ENCODE measurements around the gene LCA5L.
A peak's percentile ranks its signal among the peaks of the same experiment; 100 is the strongest.

Gene LCA5L
- total RNA-seq = 0.25 to 0.77 (median 0.33) reads per million in 3 experiments

DNA sequence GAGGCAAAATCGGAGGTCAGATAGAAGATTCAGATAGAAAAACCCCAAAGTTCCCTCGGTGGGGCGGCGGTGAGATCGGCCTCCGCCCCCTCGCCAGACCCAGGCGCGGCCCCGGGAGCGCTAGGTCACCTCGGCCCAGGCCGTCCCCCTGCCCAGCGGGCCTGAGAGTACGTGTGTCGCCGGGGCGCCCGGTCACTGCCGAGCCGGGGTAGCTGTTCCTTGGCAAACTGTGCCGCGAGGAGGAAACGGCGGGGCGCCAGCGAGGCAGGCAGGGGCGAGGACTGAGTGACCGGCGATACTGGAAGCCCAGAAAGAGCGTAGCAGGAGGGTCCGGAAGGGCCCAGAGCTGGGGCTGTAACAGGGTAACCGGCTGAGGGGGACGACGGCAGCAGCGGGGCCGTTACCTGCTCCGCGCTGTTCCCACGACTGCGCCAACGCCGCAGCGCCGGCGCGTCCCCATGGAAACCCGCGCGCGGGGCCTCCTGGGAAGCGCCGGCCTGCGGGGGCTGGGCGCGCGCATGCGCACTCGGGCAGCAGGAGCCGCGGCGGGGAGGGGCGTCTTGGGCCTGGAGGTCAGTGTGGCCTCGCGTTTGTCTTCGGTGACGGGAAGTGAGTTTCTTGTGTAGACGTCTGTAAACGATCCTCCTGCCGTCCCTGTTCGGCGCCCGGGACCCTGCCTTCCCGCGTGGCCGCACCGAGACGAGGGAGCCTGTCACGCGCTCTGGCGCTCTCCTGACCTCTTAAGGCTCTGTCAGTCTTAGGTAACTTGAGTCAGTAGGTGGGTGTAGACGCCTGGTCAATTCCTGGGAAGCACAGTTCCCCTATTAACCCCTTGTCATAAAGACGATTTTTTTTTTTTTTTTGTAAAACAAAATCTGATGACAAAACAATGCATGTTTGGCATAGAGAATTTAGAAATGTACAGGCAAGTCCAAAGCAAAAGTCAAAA, at the start of gene LCA5L:
Gene LCA5L, minus strand, starts transcription at position 458 of the 949 bp plus-strand sequence. CDS start 17,285 bp downstream, outside the sequence.
- peak; percentile 84 for DNase-seq

- DNase-seq = no peak
Measured at GRCh38 chr21:39489380-39489924, 43.9 kb upstream of the LCA5L start.

- no peak for DNase-seq
Measured at GRCh38 chr21:39484711-39485276, 39.2 kb upstream of the LCA5L start.

DNA sequence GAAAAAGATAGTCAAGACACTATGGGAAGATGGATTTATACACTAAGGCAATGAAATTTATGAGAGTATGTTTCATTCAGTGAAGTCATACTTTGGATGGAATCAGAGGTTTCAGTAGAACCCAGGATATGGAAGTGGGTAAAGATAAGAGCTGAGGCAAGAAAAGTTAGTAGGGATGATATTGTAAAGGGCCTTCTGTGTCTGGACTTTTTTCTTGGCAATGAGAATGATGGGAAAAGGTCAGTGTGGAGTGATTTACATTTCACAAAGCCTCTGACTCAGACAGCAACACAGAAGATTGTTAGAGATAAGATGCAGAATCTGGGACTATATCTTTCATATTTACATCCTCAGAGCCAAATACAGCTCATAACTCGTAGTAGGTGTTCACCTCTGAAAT, 38.3 kb upstream of the LCA5L start:
- DNase-seq = no peak

DNA sequence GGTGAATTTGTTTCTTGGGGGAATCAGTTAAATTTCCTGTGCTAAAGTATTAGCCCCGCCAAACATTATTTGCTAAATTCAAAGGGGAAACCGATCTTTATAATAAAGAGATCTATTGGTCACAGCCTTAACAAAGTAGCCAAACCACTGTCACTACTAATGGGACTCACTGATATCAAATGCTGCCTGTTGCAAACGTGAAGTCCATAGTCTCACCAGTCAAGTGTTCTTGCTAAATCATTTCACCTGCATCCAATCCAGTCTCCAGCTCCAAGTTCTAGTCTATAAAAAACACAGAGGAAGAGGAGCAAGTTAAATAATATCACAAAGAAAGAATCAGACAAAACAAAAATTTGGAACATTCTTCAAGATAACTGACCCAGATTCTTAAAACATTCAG, 36.3 kb upstream of the LCA5L start:
- no peak for DNase-seq

- DNase-seq = no peak
Measured at GRCh38 chr21:39480271-39480670, 34.7 kb upstream of the LCA5L start.

- DNase-seq = no peak
Measured at GRCh38 chr21:39479814-39480182, 34.2 kb upstream of the LCA5L start.

- DNase-seq = no peak
Measured at GRCh38 chr21:39479164-39479813, 33.7 kb upstream of the LCA5L start.

GRCh38 chr21:39474611-39475010, 29.0 kb upstream of the LCA5L start:
- DNase-seq = no peak

DNA sequence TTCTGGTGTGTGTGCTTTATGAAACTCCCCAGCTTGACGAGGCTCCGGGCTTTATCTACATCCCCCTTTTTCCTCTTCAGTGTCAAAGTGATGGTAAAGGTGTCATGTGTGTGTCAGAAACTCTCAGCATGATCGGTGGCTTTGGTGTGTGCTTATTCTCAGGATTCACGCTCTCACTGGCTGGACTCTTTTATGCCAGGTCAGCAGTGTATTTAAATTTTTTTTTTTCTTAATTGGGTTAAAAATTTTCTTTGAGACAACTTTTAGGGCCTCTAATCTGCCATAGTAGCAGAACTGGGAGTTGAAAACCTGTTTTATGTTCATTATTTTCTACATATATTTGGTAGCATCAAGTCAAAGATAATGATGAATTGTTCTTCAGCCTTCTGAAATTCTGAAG, 27.2 kb upstream of the LCA5L start:
- DNase-seq = no peak

- DNase-seq = no peak
Measured at GRCh38 chr21:39471598-39471997, 26.0 kb upstream of the LCA5L start.

DNA sequence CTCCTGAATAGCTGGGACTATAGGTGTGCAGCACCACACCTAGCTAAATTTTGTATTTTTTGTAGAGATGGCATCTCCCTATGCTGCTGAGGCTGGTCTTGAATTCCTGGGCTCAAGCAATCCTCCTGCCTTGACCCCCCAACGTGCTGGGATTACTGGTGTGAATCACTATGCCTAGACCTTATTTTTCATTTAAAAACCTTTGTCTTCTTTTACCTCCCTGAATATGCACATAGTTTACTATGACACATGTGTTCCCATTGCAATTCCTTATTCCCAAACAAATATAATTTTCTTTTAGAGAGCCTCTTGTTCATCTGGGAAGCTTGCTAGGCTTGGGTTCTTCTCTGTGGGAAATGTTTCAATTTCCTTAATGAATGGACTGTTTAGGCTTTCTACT, 23.0 kb upstream of the LCA5L start:
- DNase-seq = no peak

GRCh38 chr21:39467746-39468145, 22.2 kb upstream of the LCA5L start:
- DNase-seq = no peak

DNA sequence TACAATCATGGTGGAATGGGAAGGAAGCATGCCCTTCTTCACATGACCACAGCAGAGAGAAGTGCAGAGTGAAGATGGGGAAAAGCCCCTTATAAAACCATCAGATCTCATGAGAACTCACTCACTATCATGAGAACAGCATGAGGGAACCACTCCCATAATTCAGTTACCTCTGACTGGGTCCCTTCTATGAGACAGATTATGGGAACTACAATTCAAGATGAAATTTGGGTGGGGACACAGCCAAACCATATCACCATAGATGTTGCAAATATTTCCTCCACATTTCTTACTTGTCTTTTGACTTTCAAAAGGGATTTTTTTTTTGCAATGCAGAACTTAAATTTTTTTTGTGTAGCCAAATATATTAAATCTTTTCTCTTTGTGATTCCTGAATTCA, 21.0 kb upstream of the LCA5L start:
- no peak for DNase-seq

GRCh38 chr21:39463308-39463707, 17.7 kb upstream of the LCA5L start:
- DNase-seq = no peak

DNA sequence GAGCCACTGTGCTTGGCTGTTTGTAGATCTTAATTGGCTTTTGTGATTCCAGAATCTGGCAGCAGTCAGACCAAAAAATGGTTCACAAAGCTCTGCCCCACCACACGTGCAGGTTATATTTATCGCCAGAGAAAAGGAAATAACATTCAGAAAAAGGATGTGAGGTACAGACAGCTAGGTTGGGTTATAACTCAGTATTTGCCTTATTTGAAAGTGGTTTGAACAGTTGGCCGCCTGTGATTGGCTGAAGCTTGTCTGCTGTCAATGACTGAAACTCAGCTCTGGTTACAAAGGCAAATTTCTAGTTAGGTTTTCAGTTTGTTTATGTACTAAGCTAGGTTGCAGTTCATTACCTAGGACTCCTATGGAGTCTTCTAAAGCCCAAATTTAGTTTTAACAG, 15.8 kb upstream of the LCA5L start:
- no peak for DNase-seq

GRCh38 chr21:39456665-39457064, 11.1 kb upstream of the LCA5L start:
- no peak for DNase-seq

DNA sequence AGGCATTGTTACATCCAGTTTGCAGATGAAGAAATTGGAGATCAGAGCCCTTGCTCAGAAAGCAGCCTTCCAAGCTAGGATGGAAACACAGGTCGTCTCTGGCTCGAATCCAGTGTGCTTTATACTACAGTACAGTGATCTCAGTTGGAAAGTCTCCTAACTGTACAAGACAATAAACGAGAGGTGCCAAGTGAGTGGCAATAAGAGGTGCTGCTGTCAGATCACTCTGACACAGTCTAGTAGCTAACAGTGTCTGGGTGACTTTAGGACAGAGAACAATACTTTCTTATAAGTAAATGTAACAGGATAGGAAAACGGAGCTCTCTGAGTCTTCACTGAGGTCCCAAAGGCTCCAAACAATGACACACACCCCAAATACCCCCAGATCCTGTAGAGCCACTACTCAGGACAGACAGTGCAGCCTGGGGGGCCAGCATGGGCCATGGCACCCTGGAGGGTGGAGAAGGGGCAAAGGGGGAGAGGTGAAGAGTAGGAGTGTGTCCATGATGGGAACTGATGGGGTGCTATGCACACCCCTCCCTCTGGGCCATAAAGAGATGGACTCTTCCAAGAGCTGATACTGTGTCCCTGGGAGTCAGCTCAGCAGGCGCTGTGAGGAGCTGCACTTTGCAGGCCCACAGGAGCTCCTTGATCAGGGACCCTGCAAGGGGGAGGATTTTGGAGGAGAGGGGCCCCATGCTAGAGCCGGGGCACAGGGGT, 9.5 kb upstream of the LCA5L start:
- DNase-seq = no peak

DNA sequence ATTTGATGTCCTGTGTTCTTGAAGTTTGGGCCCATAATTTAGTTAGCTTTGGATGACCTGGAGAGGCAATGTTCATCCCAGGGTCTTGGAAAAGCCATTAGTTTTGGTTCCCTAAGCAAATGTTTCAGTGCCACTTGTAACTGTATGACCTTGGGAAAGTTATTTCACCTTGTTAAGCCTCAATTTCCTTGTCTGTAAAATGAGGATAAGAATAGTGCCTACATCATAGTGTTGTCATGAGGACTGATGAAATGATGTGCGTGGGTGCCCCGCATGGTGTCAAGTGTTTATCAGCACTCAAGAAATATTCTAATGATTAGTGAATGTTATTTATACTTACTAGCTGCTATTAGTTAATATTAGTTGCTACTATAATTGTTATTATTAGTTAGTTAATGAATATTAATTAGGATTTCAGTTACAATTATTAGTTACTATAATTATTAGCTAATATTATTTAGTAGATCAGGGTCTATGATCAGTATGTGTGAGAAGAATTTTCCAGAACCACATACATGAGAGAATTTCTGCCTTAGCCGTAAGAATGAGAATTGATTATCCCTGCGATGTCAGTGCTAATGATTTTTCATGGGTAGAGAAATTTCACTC, 8.1 kb upstream of the LCA5L start:
- DNase-seq = no peak

GRCh38 chr21:39452970-39453342, 7.4 kb upstream of the LCA5L start:
- no peak for DNase-seq

- DNase-seq = no peak
Measured at GRCh38 chr21:39452207-39452969, 6.8 kb upstream of the LCA5L start.
